ENCODE results near the gene C12orf56.

DNA sequence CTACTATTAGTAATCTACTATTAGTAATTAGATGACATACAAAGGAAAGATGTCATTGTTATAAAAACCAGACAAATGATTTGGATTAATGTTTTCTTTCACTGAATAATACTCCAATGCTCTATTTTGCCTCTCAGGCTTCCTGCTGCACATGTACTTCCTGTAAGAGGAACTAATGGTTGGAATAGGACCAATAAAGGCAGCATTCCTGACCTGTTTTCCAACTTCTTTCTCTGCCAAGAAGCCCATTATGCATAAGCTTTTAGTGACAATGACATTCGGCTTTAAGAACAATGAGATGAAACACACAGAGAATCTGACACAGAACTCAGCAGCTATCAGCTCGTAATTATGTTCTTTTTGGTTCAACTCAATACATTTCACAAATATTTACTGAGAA, 5.2 kb upstream of the C12orf56 start:
- TF ChIP-seq CTCF (conservative IDR thresholded peaks at IDR 0.05) (no peak), EZH2 (IDR thresholded peaks at IDR 0.05; ENCODE audit: low read depth) (no peak)
